ENCODE results near the gene ANAPC7.
"Not testable (repeated sequence)": the region's sequence is repeated elsewhere in the genome, so short reads cannot be mapped to it uniquely, and the experiment has no call there.

The ANAPC7 gene

DNA sequence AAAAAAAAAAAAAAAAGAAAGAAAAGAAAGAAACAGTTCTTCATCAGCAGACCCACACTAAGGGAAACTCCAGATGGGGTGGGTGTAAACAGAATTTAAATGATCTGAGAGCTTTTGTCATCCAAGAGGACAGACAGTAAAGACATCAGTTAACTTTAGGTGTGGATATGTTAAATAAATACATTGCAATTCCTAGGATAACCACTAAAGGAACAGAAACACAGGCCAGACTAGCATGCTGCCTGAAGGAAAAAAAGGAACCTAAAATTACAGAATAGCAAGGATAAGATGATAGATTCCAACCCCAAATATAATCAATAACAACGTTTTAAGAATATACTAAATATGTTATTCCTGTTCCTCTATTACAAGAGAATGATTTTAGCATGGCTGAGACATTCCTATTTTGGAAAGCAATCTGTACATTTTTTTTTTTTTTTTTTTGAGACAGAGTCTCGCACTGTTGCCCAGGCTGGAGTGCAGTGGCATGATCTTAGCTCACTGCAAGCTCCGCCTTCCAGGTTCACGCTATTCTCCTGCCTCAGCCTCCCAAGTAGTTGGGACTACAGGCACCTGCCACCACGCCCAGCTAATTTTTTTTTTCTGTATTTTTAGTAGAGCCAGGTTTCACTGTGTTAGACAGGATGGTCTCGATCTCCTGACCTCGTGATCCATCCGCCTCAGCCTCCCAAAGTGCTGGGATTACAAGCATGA is 45.0 kb downstream of the ANAPC7 start:
- H3K27me3 ChIP-seq (ENCODE audit: control insufficient read depth in 1 of 2, insufficient read depth in 2 of 2, low read length in 2 of 2); H3K36me3 ChIP-seq (ENCODE audit: insufficient read depth, low read length); H3K4me1 ChIP-seq (ENCODE audit: insufficient read depth, low read length); H3K27ac ChIP-seq (ENCODE audit: low read depth, low read length); H3K9ac ChIP-seq (ENCODE audit: low read length); H3K9me3 ChIP-seq (ENCODE audit: low read length); H3K4me3 ChIP-seq (ENCODE audit: low read depth in 1 of 2, low read length in 2 of 2): not testable (repeated sequence)

DNA sequence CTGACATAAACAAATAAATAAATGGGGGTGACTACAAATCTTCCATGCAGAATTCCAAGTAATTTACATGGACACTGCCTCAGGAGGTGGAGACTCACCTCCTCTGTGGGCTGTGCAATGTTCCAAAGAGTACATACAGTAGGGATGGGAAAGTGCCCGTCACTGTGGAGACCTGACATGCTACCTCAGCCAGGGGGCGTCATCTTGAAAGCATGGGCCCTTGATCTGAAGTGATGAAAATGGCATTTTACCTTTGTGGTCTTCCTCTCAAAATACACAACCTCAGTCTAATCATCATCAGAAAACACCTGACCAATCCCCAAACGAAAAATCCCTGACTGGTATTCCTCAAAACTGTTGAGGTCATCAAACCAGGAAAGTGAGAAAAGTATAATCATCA is 48.4 kb downstream of the ANAPC7 start:
- Histone ChIP-seq H3K4me3 (ENCODE audit: low read depth in 1 of 2, low read length in 2 of 2) (no peak overlapping the region), H3K4me1 (ENCODE audit: insufficient read depth, low read length) (no peaks in the 10 kb centered on the region), H3K9ac (ENCODE audit: low read length) (no peak overlapping the region), H3K9me3 (ENCODE audit: low read length) (no peaks in the 10 kb centered on the region), H3K36me3 (ENCODE audit: insufficient read depth, low read length) (peaks cover 9% of the 10 kb centered on the region), H3K27ac (ENCODE audit: low read depth, low read length) (no peak overlapping the region), H3K27me3 (ENCODE audit: control insufficient read depth in 1 of 2, insufficient read depth in 2 of 2, low read length in 2 of 2) (no peaks in the 10 kb centered on the region)

- no peak overlapping the region for H3K9ac ChIP-seq (ENCODE audit: low read length)
- H3K9me3 ChIP-seq (ENCODE audit: low read length): no peaks in the 10 kb centered on the region
- H3K4me1 ChIP-seq (ENCODE audit: insufficient read depth, low read length): no peaks in the 10 kb centered on the region
- H3K27me3 ChIP-seq (ENCODE audit: control insufficient read depth in 1 of 2, insufficient read depth in 2 of 2, low read length in 2 of 2): no peaks in the 10 kb centered on the region
- peaks cover 17% of the 10 kb centered on the region for H3K36me3 ChIP-seq (ENCODE audit: insufficient read depth, low read length)
- no peak overlapping the region for H3K4me3 ChIP-seq (ENCODE audit: low read depth in 1 of 2, low read length in 2 of 2)
- no peak overlapping the region for H3K27ac ChIP-seq (ENCODE audit: low read depth, low read length)
Observed at GRCh38 chr12:110354172-110354780, 49.2 kb downstream of the ANAPC7 start.

DNA sequence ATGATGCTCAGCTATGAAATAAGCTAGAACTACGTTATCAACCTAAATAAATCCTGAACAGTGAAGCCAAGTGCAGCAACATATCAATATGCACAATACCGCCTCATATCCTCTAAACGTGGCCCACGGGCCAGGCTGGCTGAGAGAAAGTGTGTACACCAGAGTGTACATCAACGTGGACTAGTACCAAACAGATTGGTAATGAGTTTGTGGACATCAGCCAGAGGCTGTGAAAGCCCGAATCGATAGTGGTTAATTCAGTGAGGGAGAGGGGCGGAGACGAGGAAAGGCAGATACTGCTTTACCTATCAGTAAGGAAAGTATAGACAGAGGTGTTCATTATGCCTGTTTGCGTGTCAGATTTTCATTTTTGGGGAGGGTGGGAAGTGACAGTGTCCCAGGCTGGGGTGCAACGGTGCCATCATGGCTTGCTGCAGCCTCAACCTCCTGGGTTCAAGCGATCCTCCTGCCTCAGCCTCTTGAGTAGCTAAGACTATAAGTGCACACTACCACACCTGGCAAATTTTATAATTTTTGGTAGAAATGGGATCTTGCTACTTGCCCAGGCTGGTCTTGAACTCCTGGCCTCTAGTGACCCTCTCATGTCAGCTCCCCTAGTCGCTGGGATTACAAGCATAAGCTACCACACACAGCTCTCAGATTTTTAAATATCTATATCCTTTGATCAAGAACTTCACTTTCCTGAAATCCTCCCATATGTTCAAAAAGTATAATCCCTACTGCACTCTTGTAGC is 50.1 kb downstream of the ANAPC7 start:
- no peak overlapping the region for H3K9ac ChIP-seq (ENCODE audit: low read length)
- H3K36me3 ChIP-seq (ENCODE audit: insufficient read depth, low read length): peaks cover 26% of the 10 kb centered on the region
- H3K27me3 ChIP-seq (ENCODE audit: control insufficient read depth in 1 of 2, insufficient read depth in 2 of 2, low read length in 2 of 2): no peaks in the 10 kb centered on the region
- H3K27ac ChIP-seq (ENCODE audit: low read depth, low read length): no peak overlapping the region
- H3K9me3 ChIP-seq (ENCODE audit: low read length): no peaks in the 10 kb centered on the region
- no peak overlapping the region for H3K4me3 ChIP-seq (ENCODE audit: low read depth in 1 of 2, low read length in 2 of 2)
- peaks cover 5% of the 10 kb centered on the region for H3K4me1 ChIP-seq (ENCODE audit: insufficient read depth, low read length)

DNA sequence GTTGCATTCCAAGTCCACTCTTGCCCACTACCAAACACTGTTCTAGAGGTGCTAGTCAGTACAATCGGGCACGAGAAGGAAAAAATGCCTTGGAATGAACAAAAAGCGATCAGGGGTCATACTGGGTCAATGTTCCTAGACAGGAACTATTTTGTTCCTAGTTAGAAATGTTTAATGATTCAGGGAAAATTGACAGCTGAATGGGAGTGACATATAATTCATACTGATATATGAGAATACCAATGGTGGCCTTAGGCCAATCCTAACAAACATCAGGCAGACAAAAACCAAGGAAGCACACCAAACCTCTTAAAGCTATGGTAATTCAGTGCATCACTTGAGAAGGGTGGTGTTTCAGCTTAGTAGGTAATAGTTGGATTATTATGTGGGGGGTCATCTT is 51.1 kb downstream of the ANAPC7 start:
- Histone ChIP-seq H3K4me3 (ENCODE audit: low read depth in 1 of 2, low read length in 2 of 2) (no peak overlapping the region), H3K9me3 (ENCODE audit: low read length) (no peaks in the 10 kb centered on the region), H3K27me3 (ENCODE audit: control insufficient read depth in 1 of 2, insufficient read depth in 2 of 2, low read length in 2 of 2) (no peaks in the 10 kb centered on the region), H3K27ac (ENCODE audit: low read depth, low read length) (no peak overlapping the region), H3K4me1 (ENCODE audit: insufficient read depth, low read length) (peaks cover 10% of the 10 kb centered on the region), H3K36me3 (ENCODE audit: insufficient read depth, low read length) (peaks cover 36% of the 10 kb centered on the region), H3K9ac (ENCODE audit: low read length) (no peak overlapping the region)

- peaks cover 46% of the 10 kb centered on the region for H3K36me3 ChIP-seq (ENCODE audit: insufficient read depth, low read length)
- H3K4me1 ChIP-seq (ENCODE audit: insufficient read depth, low read length): peaks cover 22% of the 10 kb centered on the region
- H3K4me3 ChIP-seq (ENCODE audit: low read depth in 1 of 2, low read length in 2 of 2): no peak overlapping the region
- H3K27me3 ChIP-seq (ENCODE audit: control insufficient read depth in 1 of 2, insufficient read depth in 2 of 2, low read length in 2 of 2): no peaks in the 10 kb centered on the region
- no peaks in the 10 kb centered on the region for H3K9me3 ChIP-seq (ENCODE audit: low read length)
- no peak overlapping the region for H3K27ac ChIP-seq (ENCODE audit: low read depth, low read length)
- no peak overlapping the region for H3K9ac ChIP-seq (ENCODE audit: low read length)
Observed at GRCh38 chr12:110351119-110351518, 52.4 kb downstream of the ANAPC7 start.

DNA sequence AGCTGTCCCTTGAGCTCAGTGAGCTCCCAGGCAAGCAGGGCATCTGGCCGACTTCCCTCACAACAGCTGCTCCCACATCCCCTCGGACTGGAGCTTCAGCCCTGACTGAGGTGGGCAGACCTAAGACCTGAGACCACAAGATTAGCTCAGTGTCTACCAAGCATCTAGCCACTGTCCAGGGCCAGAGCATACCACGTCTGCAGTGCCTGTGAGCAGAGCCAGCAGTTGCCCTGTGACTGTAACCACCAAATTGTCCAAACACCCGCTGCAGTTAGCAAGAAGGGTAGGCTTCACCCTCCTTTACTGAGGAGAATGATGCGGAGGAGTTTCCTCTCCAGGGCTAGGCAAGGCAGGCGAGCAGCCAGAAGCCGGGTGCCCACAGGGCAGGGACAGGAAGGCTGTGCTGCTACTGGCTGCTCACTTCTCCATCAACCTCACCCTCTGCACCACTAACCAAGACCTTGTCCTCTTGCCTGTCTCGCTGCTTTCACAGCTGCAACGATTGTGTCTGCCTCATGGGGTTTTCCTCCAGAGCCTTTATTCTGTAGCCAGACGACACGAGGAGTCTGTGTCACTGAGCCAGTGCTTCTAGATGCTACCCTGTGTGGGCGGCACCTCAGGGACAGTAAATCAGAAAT is 53.9 kb downstream of the ANAPC7 start:
- no peaks in the 10 kb centered on the region for H3K27me3 ChIP-seq (ENCODE audit: control insufficient read depth in 1 of 2, insufficient read depth in 2 of 2, low read length in 2 of 2)
- no peak overlapping the region for H3K4me3 ChIP-seq (ENCODE audit: low read depth in 1 of 2, low read length in 2 of 2)
- H3K27ac ChIP-seq (ENCODE audit: low read depth, low read length): no peak overlapping the region
- no peaks in the 10 kb centered on the region for H3K9me3 ChIP-seq (ENCODE audit: low read length)
- H3K36me3 ChIP-seq (ENCODE audit: insufficient read depth, low read length): peaks cover 61% of the 10 kb centered on the region
- no peak overlapping the region for H3K9ac ChIP-seq (ENCODE audit: low read length)
- H3K4me1 ChIP-seq (ENCODE audit: insufficient read depth, low read length): peaks cover 23% of the 10 kb centered on the region

DNA sequence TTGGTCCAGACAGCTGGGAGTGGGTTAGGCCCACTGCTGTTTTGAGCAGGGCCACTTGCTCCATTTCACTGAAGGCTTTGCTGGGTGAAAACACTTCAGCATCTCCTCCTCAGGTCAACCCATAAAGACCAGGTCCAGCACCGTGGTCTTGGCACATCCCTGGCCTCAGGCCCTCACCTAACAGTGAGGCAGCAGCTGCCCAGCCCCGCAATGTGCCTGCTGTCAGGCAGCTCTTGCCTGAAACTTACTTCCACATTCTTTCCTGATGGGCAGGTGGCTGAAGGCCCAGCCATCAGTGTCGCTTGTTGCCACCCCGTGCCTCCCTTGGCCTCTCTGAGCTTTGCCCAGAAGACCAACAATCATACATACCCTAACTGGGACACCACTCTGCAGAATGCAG is 54.4 kb downstream of the ANAPC7 start:
- no peaks in the 10 kb centered on the region for H3K27me3 ChIP-seq (ENCODE audit: control insufficient read depth in 1 of 2, insufficient read depth in 2 of 2, low read length in 2 of 2)
- H3K36me3 ChIP-seq (ENCODE audit: insufficient read depth, low read length): peaks cover 67% of the 10 kb centered on the region
- no peak overlapping the region for H3K4me3 ChIP-seq (ENCODE audit: low read depth in 1 of 2, low read length in 2 of 2)
- no peaks in the 10 kb centered on the region for H3K9me3 ChIP-seq (ENCODE audit: low read length)
- no peak overlapping the region for H3K27ac ChIP-seq (ENCODE audit: low read depth, low read length)
- H3K4me1 ChIP-seq (ENCODE audit: insufficient read depth, low read length): peaks cover 23% of the 10 kb centered on the region
- H3K9ac ChIP-seq (ENCODE audit: low read length): no peak overlapping the region

DNA sequence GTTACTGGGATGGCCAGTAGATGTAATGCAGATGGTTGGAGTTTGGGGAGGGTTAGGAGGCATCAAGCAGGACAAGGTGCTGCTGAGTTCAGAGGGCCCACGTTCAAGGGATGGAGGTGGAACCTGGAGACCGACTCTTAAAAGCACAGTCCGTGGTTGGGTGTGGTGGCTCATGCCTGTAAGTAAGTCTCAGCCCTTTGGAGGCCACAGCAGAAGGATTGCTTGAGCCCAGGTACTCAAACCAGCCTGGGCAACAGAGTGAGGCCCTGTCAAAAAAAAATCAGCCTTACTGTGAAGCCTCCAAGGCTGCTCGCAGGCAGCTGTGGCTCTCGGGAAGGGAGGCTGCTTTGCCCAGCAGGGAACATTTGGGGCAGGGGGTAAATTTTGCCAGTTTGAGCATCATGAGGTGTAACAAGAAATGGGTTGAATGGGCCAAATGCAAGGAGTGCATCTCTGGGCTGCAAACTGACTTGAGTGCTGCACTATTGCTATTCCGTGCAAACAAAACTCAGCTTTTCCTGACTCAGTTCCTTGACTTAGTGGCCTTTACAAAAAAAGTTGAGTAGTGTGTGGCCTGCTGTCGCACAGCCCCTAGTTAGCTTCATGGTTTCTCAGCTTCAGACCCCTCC is 55.0 kb downstream of the ANAPC7 start:
- H3K27me3 ChIP-seq (ENCODE audit: control insufficient read depth in 1 of 2, insufficient read depth in 2 of 2, low read length in 2 of 2): no peaks in the 10 kb centered on the region
- no peak overlapping the region for H3K4me3 ChIP-seq (ENCODE audit: low read depth in 1 of 2, low read length in 2 of 2)
- peaks cover 23% of the 10 kb centered on the region for H3K4me1 ChIP-seq (ENCODE audit: insufficient read depth, low read length)
- no peak overlapping the region for H3K27ac ChIP-seq (ENCODE audit: low read depth, low read length)
- H3K9ac ChIP-seq (ENCODE audit: low read length): no peak overlapping the region
- peaks cover 72% of the 10 kb centered on the region for H3K36me3 ChIP-seq (ENCODE audit: insufficient read depth, low read length)
- H3K9me3 ChIP-seq (ENCODE audit: low read length): no peaks in the 10 kb centered on the region

GRCh38 chr12:110347767-110348166 is 55.7 kb downstream of the ANAPC7 start:
- Histone ChIP-seq H3K27ac (ENCODE audit: low read depth, low read length) (no peak overlapping the region), H3K36me3 (ENCODE audit: insufficient read depth, low read length) (peaks cover 80% of the 10 kb centered on the region), H3K4me3 (ENCODE audit: low read depth in 1 of 2, low read length in 2 of 2) (no peak overlapping the region), H3K9me3 (ENCODE audit: low read length) (no peaks in the 10 kb centered on the region), H3K27me3 (ENCODE audit: control insufficient read depth in 1 of 2, insufficient read depth in 2 of 2, low read length in 2 of 2) (no peaks in the 10 kb centered on the region), H3K4me1 (ENCODE audit: insufficient read depth, low read length) (peaks cover 23% of the 10 kb centered on the region), H3K9ac (ENCODE audit: low read length) (no peak overlapping the region)

GRCh38 chr12:110345963-110346362 is 57.5 kb downstream of the ANAPC7 start:
- H3K9me3 ChIP-seq (ENCODE audit: low read length): no peaks in the 10 kb centered on the region
- H3K4me3 ChIP-seq (ENCODE audit: low read depth in 1 of 2, low read length in 2 of 2): no peak overlapping the region
- H3K27me3 ChIP-seq (ENCODE audit: control insufficient read depth in 1 of 2, insufficient read depth in 2 of 2, low read length in 2 of 2): no peaks in the 10 kb centered on the region
- peaks cover 91% of the 10 kb centered on the region for H3K36me3 ChIP-seq (ENCODE audit: insufficient read depth, low read length)
- no peak overlapping the region for H3K9ac ChIP-seq (ENCODE audit: low read length)
- no peak overlapping the region for H3K27ac ChIP-seq (ENCODE audit: low read depth, low read length)
- peaks cover 23% of the 10 kb centered on the region for H3K4me1 ChIP-seq (ENCODE audit: insufficient read depth, low read length)
